ENCODE data around the gene SCNN1B. TPM values are rescaled to one million over a fixed set of nuclear protein-coding genes. Genes with fewer than 3 reads are reported as not detected.

The SCNN1B gene
- total and polyA plus RNA-seq, 9 donors = 0.13 to 2.5 (median 1.0) TPM; not detected in 1

- no peaks in the 10 kb centered on the region for H3K4me1 ChIP-seq (ENCODE audit: insufficient read depth)
- no peak overlapping the region for H3K27ac ChIP-seq
- TF ChIP-seq CTCF (IDR thresholded peaks at IDR 0.05) = no peak
- TF ChIP-seq POLR2A (IDR thresholded peaks at IDR 0.05) = no peak
- TF ChIP-seq EP300 (IDR thresholded peaks at IDR 0.05) = no peak
- no peaks in the 10 kb centered on the region for H3K27me3 ChIP-seq
- no peaks in the 10 kb centered on the region for H3K9me3 ChIP-seq
- 93 to 98% (median 94%) methylated on average over 6 of the region's 6 CpGs for WGBS, 3 donors
- intact Hi-C loops (cut with DNase I) = no loop called here
- DNase-seq = no peak
- H3K4me3 ChIP-seq = no peak overlapping the region
- H3K36me3 ChIP-seq = no peaks in the 10 kb centered on the region
Measured at GRCh38 chr16:23406546-23407240, 104.6 kb downstream of the SCNN1B start.

GRCh38 chr16:23407436-23408127, 105.5 kb downstream of the SCNN1B start:
- H3K9me3 ChIP-seq = no peaks in the 10 kb centered on the region
- no peaks in the 10 kb centered on the region for H3K36me3 ChIP-seq
- intact Hi-C loops (cut with DNase I) = no loop called here
- 93 to 95% (median 95%) methylated on average over 7 to 9 of the region's 9 CpGs for WGBS, 3 donors
- H3K27ac ChIP-seq = no peak overlapping the region
- no peaks in the 10 kb centered on the region for H3K4me1 ChIP-seq (ENCODE audit: insufficient read depth)
- TF ChIP-seq EP300 (IDR thresholded peaks at IDR 0.05) (no peak), CTCF (IDR thresholded peaks at IDR 0.05) (no peak), POLR2A (IDR thresholded peaks at IDR 0.05) (no peak)
- no peaks in the 10 kb centered on the region for H3K27me3 ChIP-seq
- no peak for DNase-seq
- no peak overlapping the region for H3K4me3 ChIP-seq

DNA sequence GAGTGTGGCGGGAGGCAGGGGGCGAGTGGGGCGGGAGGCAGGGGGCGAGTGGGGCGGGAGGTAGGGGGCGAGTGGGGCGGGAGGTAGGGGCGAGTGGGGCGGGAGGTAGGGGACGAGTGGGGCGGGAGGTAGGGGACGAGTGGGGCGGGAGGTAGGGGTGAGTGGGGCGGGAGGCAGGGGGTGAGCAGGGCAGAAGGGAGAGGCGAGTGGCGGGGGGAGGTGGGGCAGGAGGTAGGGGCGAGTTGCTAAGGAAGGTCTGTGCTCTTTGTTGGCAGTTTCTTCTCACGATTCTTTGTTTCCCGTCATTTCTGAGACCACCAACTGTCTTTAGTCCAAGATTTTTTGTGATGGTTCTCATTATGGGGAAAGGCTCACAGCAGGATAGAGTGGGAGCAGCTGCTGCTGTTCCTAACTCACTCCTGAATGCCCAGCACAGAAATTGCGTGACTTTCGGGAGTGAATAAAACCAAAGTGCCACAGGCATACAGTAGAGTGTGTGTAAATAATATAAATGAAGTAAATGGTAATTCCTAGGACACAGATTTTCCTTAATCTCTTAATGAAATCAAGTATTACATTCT, 106.2 kb downstream of the SCNN1B start:
- Histone ChIP-seq H3K9me3 (no peaks in the 10 kb centered on the region), H3K27me3 (no peaks in the 10 kb centered on the region), H3K4me1 (ENCODE audit: insufficient read depth) (no peaks in the 10 kb centered on the region), H3K36me3 (no peaks in the 10 kb centered on the region), H3K27ac (no peak overlapping the region), H3K4me3 (no peak overlapping the region)
- no peak for DNase-seq
- intact Hi-C loops (cut with DNase I) = no loop called here
- TF ChIP-seq POLR2A (IDR thresholded peaks at IDR 0.05) (no peak), EP300 (IDR thresholded peaks at IDR 0.05) (no peak), CTCF (IDR thresholded peaks at IDR 0.05) (no peak)
- WGBS, 3 donors = 90 to 97% (median 94%) methylated on average over 14 to 20 of the region's 21 CpGs

DNA sequence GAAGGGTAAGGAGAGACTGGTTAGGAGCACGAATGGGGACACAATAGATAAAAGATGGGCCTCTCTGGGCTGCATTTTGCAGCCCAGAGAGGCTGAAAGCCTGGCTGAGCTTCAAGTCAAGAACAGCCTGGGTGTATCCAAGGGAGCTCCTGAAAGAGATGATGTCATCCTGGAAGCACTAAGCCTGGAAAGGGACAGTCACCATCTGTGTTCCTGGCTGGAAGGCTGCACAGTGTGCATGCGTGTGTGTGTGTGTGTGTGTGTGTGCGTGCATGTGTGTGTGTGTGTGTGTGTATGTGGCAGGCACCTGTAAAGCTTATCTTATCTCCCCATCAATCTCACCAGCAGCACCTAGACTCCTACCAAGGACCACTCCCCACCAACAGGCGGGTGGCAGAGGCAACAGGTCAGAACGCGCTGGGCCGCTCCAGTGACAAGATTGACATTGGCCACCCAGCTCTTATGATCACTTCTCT, 106.8 kb downstream of the SCNN1B start:
- Histone ChIP-seq H3K4me3 (no peak overlapping the region), H3K9me3 (no peaks in the 10 kb centered on the region), H3K36me3 (no peaks in the 10 kb centered on the region), H3K27me3 (no peaks in the 10 kb centered on the region), H3K27ac (no peak overlapping the region), H3K4me1 (ENCODE audit: insufficient read depth) (no peaks in the 10 kb centered on the region)
- no peak for DNase-seq
- intact Hi-C loops (cut with DNase I) = no loop called here
- WGBS, 3 donors = 80 to 90% (median 89%) methylated on average over 7 of the region's 7 CpGs
- TF ChIP-seq POLR2A (IDR thresholded peaks at IDR 0.05) (no peak), EP300 (IDR thresholded peaks at IDR 0.05) (no peak), CTCF (IDR thresholded peaks at IDR 0.05) (no peak)
